Ectodermal cell (in vitro differentiated cells): Measurements from ENCODE around the gene LIPA.

Experiments used
- H3K27ac ChIP-seq: 2 replicates; pipeline ENCODE4 v1.7.0; 2013; ENCODE audit warnings: mild to moderate bottlenecking, low read depth, low read length; ENCODE audit not compliant: insufficient read depth, poor library complexity, severe bottlenecking
- H3K27me3 ChIP-seq: 2 replicates; pipeline ENCODE4 v1.7.0; 2013; ENCODE audit warnings: mild to moderate bottlenecking, low read length; ENCODE audit not compliant: insufficient read depth, control insufficient read depth, poor library complexity, severe bottlenecking
- H3K36me3 ChIP-seq: one replicate; pipeline ENCODE4 v1.7.0; 2013; ENCODE audit warnings: low read length; ENCODE audit not compliant: control insufficient read depth, insufficient read depth
- H3K4me1 ChIP-seq: one replicate; pipeline ENCODE4 v1.7.0; 2013; ENCODE audit warnings: low read length; ENCODE audit not compliant: control insufficient read depth, insufficient read depth
- H3K4me3 ChIP-seq: 2 replicates; pipeline ENCODE4 v1.7.0; 2013; ENCODE audit warnings: low read depth, low read length, control low read depth; ENCODE audit not compliant: insufficient read depth
- H3K9me3 ChIP-seq: 2 replicates; pipeline ENCODE4 v1.7.0; 2013; ENCODE audit warnings: mild to moderate bottlenecking, low read length, moderate library complexity; ENCODE audit not compliant: control insufficient read depth
- WGBS, 2 experiments: methylation state at CpG; one replicate each; pipeline ENCODE4 v1.1.7; 2013; ENCODE audit warnings: missing lambda C conversion rate in 2 of 2; 5-methylcytosine and 5-hydroxymethylcytosine counted together

The LIPA gene

GRCh38 chr10:89283936-89284475 is 32.4 kb upstream of the LIPA start:
- H3K27ac ChIP-seq, result peak overlapping the region; percentile 60
- no peak overlapping the region for H3K4me3 ChIP-seq
- H3K27me3 ChIP-seq, result no peaks in the 10 kb centered on the region
- H3K9me3 ChIP-seq, result no peaks in the 10 kb centered on the region
- WGBS, 2 experiments, result 37% methylated on average over 4 of the region's 4 CpGs
- no peaks in the 10 kb centered on the region for H3K36me3 ChIP-seq
- H3K4me1 ChIP-seq, result peaks cover 13% of the 10 kb centered on the region

- Histone ChIP-seq H3K27me3 (no peaks in the 10 kb centered on the region), H3K4me3 (no peak overlapping the region), H3K4me1 (peaks cover 15% of the 10 kb centered on the region), H3K9me3 (no peaks in the 10 kb centered on the region), H3K36me3 (no peaks in the 10 kb centered on the region), H3K27ac (peak overlapping the region; percentile 60)
- WGBS, 2 experiments, result 77 to 78% methylated on average over 4 to 6 of the region's 6 CpGs
Measured at GRCh38 chr10:89283025-89283935, 31.7 kb upstream of the LIPA start.

- 90 to 94% methylated on average over 4 of the region's 4 CpGs for WGBS, 2 experiments
- Histone ChIP-seq H3K4me1 (peaks cover 20% of the 10 kb centered on the region), H3K36me3 (no peaks in the 10 kb centered on the region), H3K9me3 (no peaks in the 10 kb centered on the region), H3K27ac (no peak overlapping the region), H3K27me3 (no peaks in the 10 kb centered on the region), H3K4me3 (no peak overlapping the region)
Measured at GRCh38 chr10:89281606-89282395, 30.2 kb upstream of the LIPA start.

GRCh38 chr10:89280508-89280907 is 28.9 kb upstream of the LIPA start:
- Histone ChIP-seq H3K27me3 (no peaks in the 10 kb centered on the region), H3K4me1 (peaks cover 20% of the 10 kb centered on the region), H3K36me3 (no peaks in the 10 kb centered on the region), H3K9me3 (no peaks in the 10 kb centered on the region), H3K27ac (no peak overlapping the region), H3K4me3 (no peak overlapping the region)
- 92 to 98% methylated on average over 3 of the region's 3 CpGs for WGBS, 2 experiments

GRCh38 chr10:89279421-89279869 is 27.9 kb upstream of the LIPA start:
- Histone ChIP-seq H3K4me1 (peaks cover 20% of the 10 kb centered on the region), H3K4me3 (no peak overlapping the region), H3K36me3 (no peaks in the 10 kb centered on the region)

GRCh38 chr10:89278900-89279392 is 27.4 kb upstream of the LIPA start:
- no peaks in the 10 kb centered on the region for H3K9me3 ChIP-seq
- no peak overlapping the region for H3K4me3 ChIP-seq
- H3K4me1 ChIP-seq, result peaks cover 15% of the 10 kb centered on the region
- no peaks in the 10 kb centered on the region for H3K36me3 ChIP-seq
- H3K27me3 ChIP-seq, result no peaks in the 10 kb centered on the region
- H3K27ac ChIP-seq, result no peak overlapping the region

More at GRCh38 chr10:89279421-89279869, 27.9 kb upstream of the LIPA start:
- WGBS, 2 experiments, result 89 to 100% methylated on average over 1 of the region's 1 CpG
- Histone ChIP-seq H3K27ac (no peak overlapping the region), H3K27me3 (no peaks in the 10 kb centered on the region), H3K9me3 (no peaks in the 10 kb centered on the region)

GRCh38 chr10:89278034-89278535 is 26.5 kb upstream of the LIPA start:
- 73 to 74% methylated on average over 1 of the region's 1 CpG for WGBS, 2 experiments
- H3K4me1 ChIP-seq, result peaks cover 7% of the 10 kb centered on the region
- no peaks in the 10 kb centered on the region for H3K9me3 ChIP-seq
- no peak overlapping the region for H3K4me3 ChIP-seq
- H3K36me3 ChIP-seq, result no peaks in the 10 kb centered on the region
- H3K27ac ChIP-seq, result no peak overlapping the region
- H3K27me3 ChIP-seq, result no peaks in the 10 kb centered on the region

- Histone ChIP-seq H3K4me3 (no peak overlapping the region), H3K27me3 (no peaks in the 10 kb centered on the region), H3K36me3 (no peaks in the 10 kb centered on the region), H3K27ac (no peak overlapping the region), H3K9me3 (no peaks in the 10 kb centered on the region), H3K4me1 (peaks cover 7% of the 10 kb centered on the region)
- 91 to 92% methylated on average over 5 to 6 of the region's 6 CpGs for WGBS, 2 experiments
Measured at GRCh38 chr10:89275383-89275782, 23.8 kb upstream of the LIPA start.

- Histone ChIP-seq H3K27ac (no peak overlapping the region), H3K9me3 (no peaks in the 10 kb centered on the region), H3K27me3 (no peaks in the 10 kb centered on the region), H3K4me1 (peaks cover 7% of the 10 kb centered on the region), H3K36me3 (no peaks in the 10 kb centered on the region), H3K4me3 (no peak overlapping the region)
- WGBS, 2 experiments, result 80 to 84% methylated on average over 3 of the region's 3 CpGs
Measured at GRCh38 chr10:89274928-89275327, 23.4 kb upstream of the LIPA start.

GRCh38 chr10:89273680-89274079 is 22.1 kb upstream of the LIPA start:
- H3K27ac ChIP-seq, result no peak overlapping the region
- no peaks in the 10 kb centered on the region for H3K9me3 ChIP-seq
- no peaks in the 10 kb centered on the region for H3K36me3 ChIP-seq
- no peaks in the 10 kb centered on the region for H3K27me3 ChIP-seq
- WGBS, 2 experiments, result 83 to 90% methylated on average over 2 of the region's 2 CpGs
- H3K4me1 ChIP-seq, result peaks cover 7% of the 10 kb centered on the region
- no peak overlapping the region for H3K4me3 ChIP-seq
